Kidney (tissue), 14 donors: ENCODE data around the gene KANK4. TPM values are rescaled to one million over a fixed set of nuclear protein-coding genes. Genes with fewer than 3 reads are reported as not detected.

Source experiments
- DNase-seq, 5 donors: peaks; one replicate each; pipeline ENCODE4 v3.0.0-alpha.2; 2013 to 2020
- FAIRE-seq: peaks from 2 replicates; lab custom pipeline; 2012; peaks lifted over from hg19 to GRCh38; lab: Jason Lieb, UNC
- H3K27ac ChIP-seq, 2 donors: one replicate each; pipeline ENCODE4 v1.7.0; 2013; ENCODE audit warnings: low read depth in 2 of 2, low read length in 2 of 2, inconsistent platforms in 1 of 2
- H3K27me3 ChIP-seq: one replicate; pipeline ENCODE4 v1.7.1; 2013; ENCODE audit warnings: low read length, inconsistent platforms; ENCODE audit not compliant: control insufficient read depth, insufficient read depth
- H3K36me3 ChIP-seq, 3 donors: one replicate each; pipeline versions ENCODE4 v1.7.0 to v1.7.1; 2013; ENCODE audit warnings: low read length in 3 of 3, control low read depth in 1 of 3, inconsistent platforms in 1 of 3; ENCODE audit not compliant: insufficient read depth in 3 of 3, control insufficient read depth in 2 of 3
- H3K4me1 ChIP-seq, 3 donors: one replicate each; pipeline versions ENCODE4 v1.7.0 to v1.7.1; 2013; ENCODE audit warnings: low read length in 3 of 3, inconsistent platforms in 1 of 3, low read depth in 1 of 3; ENCODE audit not compliant: control insufficient read depth in 2 of 3, insufficient read depth in 2 of 3
- H3K4me3 ChIP-seq, 3 donors: one replicate each; pipeline versions ENCODE4 v1.7.0 to v1.8.1; 2013; ENCODE audit warnings: low read length in 3 of 3, control low read depth in 1 of 3, inconsistent platforms in 1 of 3
- H3K9ac ChIP-seq, 3 donors: one replicate each; pipeline versions ENCODE4 v1.7.0 to v1.7.1; 2013; ENCODE audit warnings: low read length in 3 of 3, control low read depth in 1 of 3, inconsistent platforms in 1 of 3
- H3K9me3 ChIP-seq, 3 donors: one replicate each; pipeline versions ENCODE4 v1.7.0 to v1.7.1; 2013; ENCODE audit warnings: low read length in 3 of 3, control low read depth in 1 of 3, inconsistent platforms in 1 of 3; ENCODE audit not compliant: control insufficient read depth in 2 of 3, insufficient read depth in 1 of 3
- intact Hi-C: fragments of 100-400 bp; cut with DNase I; formaldehyde crosslinking; loops from one replicate; pipeline ENCODE4 v1.11.1; 2022
- polyA plus RNA-seq: library from polyadenylated mRNA; stranded (reverse); fragments of 350-450 nt; fragmentation: Illumina TruSeq; extraction: RNeasy Lipid Tissue Mini Kit (QIAGEN cat#74804); gene quantifications from one replicate; pipeline ENCODE4 v1.2.3, GENCODE V29; 2014; ENCODE audit warnings: low read depth, low replicate concordance; ENCODE audit not compliant: insufficient read depth
- total RNA-seq: library from RNA; stranded (reverse); fragmentation: NEBNext Ultra II Directional; extraction: Animal tissue kit (Norgen Biotek cat#: 25700); gene quantifications from one replicate; pipeline ENCODE4 v1.2.1, GENCODE V29; 2021
- TF ChIP-seq, protein P1 (sequence below): IDR thresholded peaks from 3 replicates; pipeline ENCODE4 v1.5.1; 2012; ENCODE audit warnings: mild to moderate bottlenecking, moderate library complexity, borderline replicate concordance; ENCODE audit not compliant: insufficient read depth; ENCODE audit errors: extremely low read depth
- donor health status: control.
- donor health status: control.
- donor health status: control.
- donor health status: control.
- donor health status: control.
- donor health status: DM: yes; HTN: yes; CAD: no.
- donor health status: Normal renal cell carcinoma (clear cell type).

Gene KANK4
- total and polyA plus RNA-seq, 2 donors from 2014 or later: 0.28 to 0.50 TPM

DNA sequence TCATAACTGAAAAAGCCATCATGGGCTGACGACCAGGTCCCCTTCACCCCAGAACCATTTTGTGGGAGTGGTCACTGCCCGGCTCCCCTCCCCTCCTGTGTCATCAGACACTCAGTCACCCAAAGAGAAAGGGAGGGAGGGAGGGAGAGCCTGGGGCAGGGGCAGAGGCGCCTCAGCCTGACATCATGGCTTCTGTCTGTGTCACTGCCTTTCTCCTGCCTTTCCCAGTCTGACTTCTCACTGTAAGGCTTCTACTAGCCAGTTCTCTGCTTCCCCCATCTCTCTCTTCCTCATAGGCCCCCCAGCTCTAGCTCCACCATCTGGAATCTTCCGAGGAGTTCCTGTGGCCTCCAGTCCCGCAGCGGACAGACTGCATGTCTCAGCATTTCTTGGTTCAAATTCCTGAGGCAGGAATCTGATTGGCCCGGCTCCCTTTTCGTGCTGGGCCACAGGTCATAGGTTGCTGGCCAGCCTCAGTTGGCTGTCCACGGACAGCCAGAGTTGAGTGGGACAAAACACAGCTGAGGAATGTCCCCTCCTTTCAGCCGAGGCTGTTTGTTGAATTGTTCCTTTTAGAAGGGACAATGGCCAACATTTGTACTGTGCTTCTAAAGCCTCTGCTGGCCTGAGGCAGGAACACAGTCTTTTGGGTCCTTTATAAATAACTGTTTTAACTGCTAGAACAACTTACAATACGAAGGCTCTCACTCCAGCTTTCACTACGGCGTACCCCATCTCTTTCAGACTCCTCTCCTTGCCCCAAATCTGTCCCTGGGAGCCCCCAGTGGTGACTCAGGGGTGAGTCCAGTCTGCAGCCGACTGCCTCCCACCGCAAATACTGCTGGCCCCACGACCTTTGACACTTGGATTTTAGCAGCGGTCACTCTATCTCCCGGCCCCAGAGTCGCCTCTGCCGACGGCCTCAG lies 18.7 kb upstream of the KANK4 start:
- peak; percentile 61 to 94 (median 77) for DNase-seq
- no peak for FAIRE-seq
- no peaks in the 10 kb centered on the region for H3K27me3 ChIP-seq
- H3K4me1 ChIP-seq: peaks cover 0 to 14% (median 0%) of the 10 kb centered on the region in 3 donors
- no peak overlapping the region for H3K9ac ChIP-seq
- no peaks in the 10 kb centered on the region for H3K36me3 ChIP-seq
- peak overlapping the region in 1 of 3 donors; percentile 9 for H3K4me3 ChIP-seq
- H3K9me3 ChIP-seq: no peaks in the 10 kb centered on the region
- peak overlapping the region; percentile 83 to 92 for H3K27ac ChIP-seq
- intact Hi-C loops: no loop called here
- TF ChIP-seq, protein P1, sequence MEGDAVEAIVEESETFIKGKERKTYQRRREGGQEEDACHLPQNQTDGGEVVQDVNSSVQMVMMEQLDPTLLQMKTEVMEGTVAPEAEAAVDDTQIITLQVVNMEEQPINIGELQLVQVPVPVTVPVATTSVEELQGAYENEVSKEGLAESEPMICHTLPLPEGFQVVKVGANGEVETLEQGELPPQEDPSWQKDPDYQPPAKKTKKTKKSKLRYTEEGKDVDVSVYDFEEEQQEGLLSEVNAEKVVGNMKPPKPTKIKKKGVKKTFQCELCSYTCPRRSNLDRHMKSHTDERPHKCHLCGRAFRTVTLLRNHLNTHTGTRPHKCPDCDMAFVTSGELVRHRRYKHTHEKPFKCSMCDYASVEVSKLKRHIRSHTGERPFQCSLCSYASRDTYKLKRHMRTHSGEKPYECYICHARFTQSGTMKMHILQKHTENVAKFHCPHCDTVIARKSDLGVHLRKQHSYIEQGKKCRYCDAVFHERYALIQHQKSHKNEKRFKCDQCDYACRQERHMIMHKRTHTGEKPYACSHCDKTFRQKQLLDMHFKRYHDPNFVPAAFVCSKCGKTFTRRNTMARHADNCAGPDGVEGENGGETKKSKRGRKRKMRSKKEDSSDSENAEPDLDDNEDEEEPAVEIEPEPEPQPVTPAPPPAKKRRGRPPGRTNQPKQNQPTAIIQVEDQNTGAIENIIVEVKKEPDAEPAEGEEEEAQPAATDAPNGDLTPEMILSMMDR: no peak

DNA sequence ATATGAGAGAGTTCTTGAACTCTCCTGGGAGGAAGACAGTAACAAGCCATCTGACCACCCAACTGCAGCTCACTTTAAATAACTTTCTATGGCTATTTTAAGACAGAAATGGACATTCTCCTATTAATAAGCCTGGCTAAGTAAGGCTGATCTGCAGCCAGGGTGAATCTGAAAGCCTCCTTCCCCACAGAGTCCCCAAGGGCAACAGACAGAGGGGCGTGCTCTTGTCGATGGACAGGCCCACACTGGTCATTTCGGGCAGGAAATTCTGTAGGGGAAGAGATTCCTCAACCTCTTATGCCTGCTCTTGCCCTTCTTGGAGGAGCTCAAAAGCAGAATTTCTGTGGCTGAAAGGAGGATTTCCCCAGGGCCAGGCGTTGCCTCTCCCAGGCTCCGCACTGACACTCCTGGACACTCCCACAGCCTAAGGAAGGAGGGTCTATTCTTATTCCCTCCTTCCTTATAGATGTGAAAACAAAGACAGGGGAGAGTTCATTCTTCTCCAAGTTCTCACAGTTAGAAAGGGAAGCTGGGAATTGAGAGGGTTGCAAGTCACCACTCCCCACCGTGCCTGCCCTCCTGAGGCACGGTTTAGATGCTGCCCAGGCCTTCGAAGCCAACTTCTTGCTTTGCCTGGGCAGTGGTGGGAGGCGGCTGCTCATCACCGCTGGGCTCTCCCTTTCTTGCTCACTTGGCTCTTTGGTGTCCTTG lies 17.9 kb upstream of the KANK4 start:
- Histone ChIP-seq H3K36me3 (no peaks in the 10 kb centered on the region), H3K4me3 (peak overlapping the region in 1 of 3 donors; percentile 9), H3K9me3 (no peaks in the 10 kb centered on the region), H3K4me1 (peaks cover 0 to 14% (median 0%) of the 10 kb centered on the region in 3 donors), H3K27ac (peak overlapping the region; percentile 83 to 92), H3K27me3 (no peaks in the 10 kb centered on the region), H3K9ac (no peak overlapping the region)
- FAIRE-seq (no peak), DNase-seq (peak in 2 of 5 donors; percentile 22 to 54)
- TF ChIP-seq, protein P1: no peak
- intact Hi-C loops: no loop called here

DNA sequence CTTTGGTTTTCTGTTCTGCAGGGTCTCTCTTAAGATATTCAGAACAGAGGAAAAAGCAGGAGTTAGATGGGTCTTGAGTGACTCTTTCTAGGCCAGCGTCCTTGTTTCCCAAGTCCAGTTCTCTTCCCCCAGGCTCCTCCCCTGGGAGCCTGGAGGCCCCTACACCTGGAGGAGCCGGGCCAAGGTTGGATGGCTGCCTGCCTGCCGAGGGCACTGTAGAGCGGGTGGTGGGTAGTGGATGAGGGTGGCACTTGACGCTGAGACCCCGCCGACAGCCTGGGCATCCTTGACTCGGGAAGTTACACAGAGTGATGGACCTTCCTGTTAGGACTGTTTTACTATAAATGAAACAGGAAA lies 17.4 kb upstream of the KANK4 start:
- no peaks in the 10 kb centered on the region for H3K36me3 ChIP-seq
- TF ChIP-seq, protein P1: no peak
- FAIRE-seq: no peak
- H3K9ac ChIP-seq: no peak overlapping the region
- no peak for DNase-seq
- intact Hi-C loops: no loop called here
- peak overlapping the region; percentile 41 to 92 for H3K27ac ChIP-seq
- H3K9me3 ChIP-seq: no peaks in the 10 kb centered on the region
- no peaks in the 10 kb centered on the region for H3K27me3 ChIP-seq
- peaks cover 0 to 14% (median 0%) of the 10 kb centered on the region in 3 donors for H3K4me1 ChIP-seq
- no peak overlapping the region for H3K4me3 ChIP-seq
